ENCODE data around the gene THBS4.

THBS4 gene

GRCh38 chr5:80068246-80068636, 33.1 kb downstream of the THBS4 start:
- Histone ChIP-seq H3K27ac (ENCODE audit: low read depth, low read length) (no peak overlapping the region), H3K4me3 (ENCODE audit: low read depth in 1 of 2, low read length in 2 of 2) (no peak overlapping the region), H3K9ac (ENCODE audit: low read length) (no peak overlapping the region), H3K27me3 (ENCODE audit: control insufficient read depth in 1 of 2, insufficient read depth in 2 of 2, low read length in 2 of 2) (no peaks in the 10 kb centered on the region), H3K4me1 (ENCODE audit: insufficient read depth, low read length) (no peaks in the 10 kb centered on the region), H3K9me3 (ENCODE audit: low read length) (no peaks in the 10 kb centered on the region), H3K36me3 (ENCODE audit: insufficient read depth, low read length) (no peaks in the 10 kb centered on the region)

DNA sequence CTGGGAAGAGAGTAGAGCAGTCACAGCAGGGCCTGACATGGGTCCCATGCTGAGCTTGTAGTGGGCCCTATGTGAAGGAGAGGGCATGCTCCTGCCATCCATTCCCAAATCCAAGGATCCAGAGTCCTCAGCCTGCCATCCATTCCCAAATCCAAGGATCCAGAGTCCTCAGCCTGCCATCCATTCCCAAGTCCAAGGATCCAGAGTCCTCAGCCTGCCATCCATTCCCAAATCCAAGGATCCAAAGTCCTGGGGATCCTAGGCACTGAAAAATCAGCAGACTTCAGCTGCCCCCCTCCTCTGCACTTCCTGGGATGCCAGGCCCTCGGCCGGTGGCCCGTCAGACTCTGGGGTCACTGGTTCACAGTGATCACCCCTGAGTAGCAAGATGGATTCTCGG, 33.6 kb downstream of the THBS4 start:
- H3K4me3 ChIP-seq (ENCODE audit: low read depth in 1 of 2, low read length in 2 of 2) = no peak overlapping the region
- no peaks in the 10 kb centered on the region for H3K36me3 ChIP-seq (ENCODE audit: insufficient read depth, low read length)
- no peak overlapping the region for H3K9ac ChIP-seq (ENCODE audit: low read length)
- H3K27ac ChIP-seq (ENCODE audit: low read depth, low read length) = no peak overlapping the region
- H3K4me1 ChIP-seq (ENCODE audit: insufficient read depth, low read length) = no peaks in the 10 kb centered on the region
- no peaks in the 10 kb centered on the region for H3K9me3 ChIP-seq (ENCODE audit: low read length)
- no peaks in the 10 kb centered on the region for H3K27me3 ChIP-seq (ENCODE audit: control insufficient read depth in 1 of 2, insufficient read depth in 2 of 2, low read length in 2 of 2)

GRCh38 chr5:80069251-80069800, 34.2 kb downstream of the THBS4 start:
- Histone ChIP-seq H3K4me3 (ENCODE audit: low read depth in 1 of 2, low read length in 2 of 2) (no peak overlapping the region), H3K4me1 (ENCODE audit: insufficient read depth, low read length) (no peaks in the 10 kb centered on the region), H3K9ac (ENCODE audit: low read length) (no peak overlapping the region), H3K9me3 (ENCODE audit: low read length) (no peaks in the 10 kb centered on the region), H3K27ac (ENCODE audit: low read depth, low read length) (no peak overlapping the region), H3K27me3 (ENCODE audit: control insufficient read depth in 1 of 2, insufficient read depth in 2 of 2, low read length in 2 of 2) (no peaks in the 10 kb centered on the region), H3K36me3 (ENCODE audit: insufficient read depth, low read length) (no peaks in the 10 kb centered on the region)

DNA sequence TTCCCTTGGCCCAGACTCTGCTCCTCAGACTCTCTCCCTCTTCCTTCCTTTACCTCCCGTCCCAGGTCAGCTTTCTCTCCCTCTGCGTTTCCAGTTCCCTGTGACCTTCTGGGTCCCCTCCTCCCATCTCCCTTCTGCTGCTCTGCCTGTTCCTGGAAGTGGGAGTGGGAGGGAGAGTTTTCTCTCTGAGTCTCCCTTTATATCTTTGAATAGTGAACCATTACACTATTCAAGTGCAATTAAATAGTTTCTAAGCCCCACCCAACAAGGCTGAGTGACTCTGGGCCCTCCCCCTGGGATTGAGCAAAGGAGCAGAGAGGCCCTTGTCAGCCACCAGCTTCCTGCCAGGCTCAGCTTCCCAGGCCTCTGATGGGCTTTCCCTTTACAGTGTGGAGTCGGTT, 34.8 kb downstream of the THBS4 start:
- no peaks in the 10 kb centered on the region for H3K27me3 ChIP-seq (ENCODE audit: control insufficient read depth in 1 of 2, insufficient read depth in 2 of 2, low read length in 2 of 2)
- no peaks in the 10 kb centered on the region for H3K4me1 ChIP-seq (ENCODE audit: insufficient read depth, low read length)
- no peak overlapping the region for H3K27ac ChIP-seq (ENCODE audit: low read depth, low read length)
- H3K36me3 ChIP-seq (ENCODE audit: insufficient read depth, low read length) = no peaks in the 10 kb centered on the region
- H3K9ac ChIP-seq (ENCODE audit: low read length) = no peak overlapping the region
- H3K9me3 ChIP-seq (ENCODE audit: low read length) = no peaks in the 10 kb centered on the region
- H3K4me3 ChIP-seq (ENCODE audit: low read depth in 1 of 2, low read length in 2 of 2) = no peak overlapping the region

GRCh38 chr5:80070338-80071056, 35.3 kb downstream of the THBS4 start:
- Histone ChIP-seq H3K36me3 (ENCODE audit: insufficient read depth, low read length) (no peaks in the 10 kb centered on the region), H3K4me3 (ENCODE audit: low read depth in 1 of 2, low read length in 2 of 2) (no peak overlapping the region), H3K27me3 (ENCODE audit: control insufficient read depth in 1 of 2, insufficient read depth in 2 of 2, low read length in 2 of 2) (no peaks in the 10 kb centered on the region), H3K9ac (ENCODE audit: low read length) (no peak overlapping the region), H3K27ac (ENCODE audit: low read depth, low read length) (no peak overlapping the region), H3K9me3 (ENCODE audit: low read length) (no peaks in the 10 kb centered on the region), H3K4me1 (ENCODE audit: insufficient read depth, low read length) (no peaks in the 10 kb centered on the region)

GRCh38 chr5:80071510-80072021, 36.4 kb downstream of the THBS4 start:
- H3K27ac ChIP-seq (ENCODE audit: low read depth, low read length) = no peak overlapping the region
- no peak overlapping the region for H3K9ac ChIP-seq (ENCODE audit: low read length)
- no peaks in the 10 kb centered on the region for H3K4me1 ChIP-seq (ENCODE audit: insufficient read depth, low read length)
- no peaks in the 10 kb centered on the region for H3K36me3 ChIP-seq (ENCODE audit: insufficient read depth, low read length)
- H3K9me3 ChIP-seq (ENCODE audit: low read length) = no peaks in the 10 kb centered on the region
- no peaks in the 10 kb centered on the region for H3K27me3 ChIP-seq (ENCODE audit: control insufficient read depth in 1 of 2, insufficient read depth in 2 of 2, low read length in 2 of 2)
- no peak overlapping the region for H3K4me3 ChIP-seq (ENCODE audit: low read depth in 1 of 2, low read length in 2 of 2)

- H3K9me3 ChIP-seq (ENCODE audit: low read length) = no peaks in the 10 kb centered on the region
- no peaks in the 10 kb centered on the region for H3K36me3 ChIP-seq (ENCODE audit: insufficient read depth, low read length)
- no peak overlapping the region for H3K4me3 ChIP-seq (ENCODE audit: low read depth in 1 of 2, low read length in 2 of 2)
- no peaks in the 10 kb centered on the region for H3K27me3 ChIP-seq (ENCODE audit: control insufficient read depth in 1 of 2, insufficient read depth in 2 of 2, low read length in 2 of 2)
- H3K27ac ChIP-seq (ENCODE audit: low read depth, low read length) = no peak overlapping the region
- H3K4me1 ChIP-seq (ENCODE audit: insufficient read depth, low read length) = no peaks in the 10 kb centered on the region
- no peak overlapping the region for H3K9ac ChIP-seq (ENCODE audit: low read length)
Observed at GRCh38 chr5:80072103-80073073, 37.2 kb downstream of the THBS4 start.

- Histone ChIP-seq H3K27me3 (ENCODE audit: control insufficient read depth in 1 of 2, insufficient read depth in 2 of 2, low read length in 2 of 2) (no peaks in the 10 kb centered on the region), H3K27ac (ENCODE audit: low read depth, low read length) (no peak overlapping the region), H3K36me3 (ENCODE audit: insufficient read depth, low read length) (no peaks in the 10 kb centered on the region), H3K4me3 (ENCODE audit: low read depth in 1 of 2, low read length in 2 of 2) (no peak overlapping the region), H3K9ac (ENCODE audit: low read length) (no peak overlapping the region), H3K9me3 (ENCODE audit: low read length) (no peaks in the 10 kb centered on the region), H3K4me1 (ENCODE audit: insufficient read depth, low read length) (no peaks in the 10 kb centered on the region)
Observed at GRCh38 chr5:80076131-80077050, 41.2 kb downstream of the THBS4 start.

GRCh38 chr5:80077051-80077714, 42.0 kb downstream of the THBS4 start:
- Histone ChIP-seq H3K9ac (ENCODE audit: low read length) (no peak overlapping the region), H3K9me3 (ENCODE audit: low read length) (no peaks in the 10 kb centered on the region), H3K4me1 (ENCODE audit: insufficient read depth, low read length) (peaks cover 1% of the 10 kb centered on the region), H3K27ac (ENCODE audit: low read depth, low read length) (no peak overlapping the region), H3K36me3 (ENCODE audit: insufficient read depth, low read length) (no peaks in the 10 kb centered on the region), H3K4me3 (ENCODE audit: low read depth in 1 of 2, low read length in 2 of 2) (no peak overlapping the region), H3K27me3 (ENCODE audit: control insufficient read depth in 1 of 2, insufficient read depth in 2 of 2, low read length in 2 of 2) (no peaks in the 10 kb centered on the region)

DNA sequence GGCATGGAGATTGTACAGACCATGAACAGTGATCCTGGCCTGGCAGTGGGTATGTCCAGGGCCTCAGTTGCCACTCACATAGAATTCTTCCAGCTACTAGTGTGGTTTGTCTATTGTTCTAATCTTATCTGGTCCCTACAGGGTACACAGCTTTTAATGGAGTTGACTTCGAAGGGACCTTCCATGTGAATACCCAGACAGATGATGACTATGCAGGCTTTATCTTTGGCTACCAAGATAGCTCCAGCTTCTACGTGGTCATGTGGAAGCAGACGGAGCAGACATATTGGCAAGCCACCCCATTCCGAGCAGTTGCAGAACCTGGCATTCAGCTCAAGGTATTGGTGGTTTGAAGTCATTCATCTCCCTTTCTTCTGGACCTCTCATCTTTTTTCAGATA, 43.8 kb downstream of the THBS4 start:
- no peak overlapping the region for H3K27ac ChIP-seq (ENCODE audit: low read depth, low read length)
- no peak overlapping the region for H3K4me3 ChIP-seq (ENCODE audit: low read depth in 1 of 2, low read length in 2 of 2)
- no peaks in the 10 kb centered on the region for H3K9me3 ChIP-seq (ENCODE audit: low read length)
- peaks cover 15% of the 10 kb centered on the region for H3K4me1 ChIP-seq (ENCODE audit: insufficient read depth, low read length)
- no peak overlapping the region for H3K9ac ChIP-seq (ENCODE audit: low read length)
- H3K36me3 ChIP-seq (ENCODE audit: insufficient read depth, low read length) = no peaks in the 10 kb centered on the region
- no peaks in the 10 kb centered on the region for H3K27me3 ChIP-seq (ENCODE audit: control insufficient read depth in 1 of 2, insufficient read depth in 2 of 2, low read length in 2 of 2)
